Epithelial cell of esophagus (primary cell): Measurements from ENCODE around the gene CLRN2.

Source experiments
- DNase-seq: peaks from one replicate; pipeline ENCODE4 v3.0.0; 2010; ENCODE audit warnings: low read depth
- H3K4me3 ChIP-seq: 2 replicates; pipeline ENCODE4 v1.5.1; 2011; ENCODE audit warnings: mild to moderate bottlenecking, low read length, control low read depth
- CTCF ChIP-seq: IDR thresholded peaks from 2 replicates; pipeline ENCODE4 v1.5.1; 2011; ENCODE audit warnings: low read depth, mild to moderate bottlenecking, low read length, control low read depth, inconsistent platforms; ENCODE audit not compliant: insufficient read depth; ENCODE audit errors: missing control alignments

The CLRN2 gene

GRCh38 chr4:17544205-17544604 lies 29.2 kb downstream of the CLRN2 start:
- TF ChIP-seq CTCF = no peak
- H3K4me3 ChIP-seq = no peak overlapping the region

GRCh38 chr4:17544831-17545234 lies 29.9 kb downstream of the CLRN2 start:
- DNase-seq = no peak
- no peak for TF ChIP-seq CTCF
- H3K4me3 ChIP-seq = no peak overlapping the region

More at GRCh38 chr4:17544205-17544604, 29.2 kb downstream of the CLRN2 start:
- DNase-seq = peak; percentile 25

- no peak overlapping the region for H3K4me3 ChIP-seq
- no peak for DNase-seq
- no peak for TF ChIP-seq CTCF
These were observed 30.6 kb downstream of the CLRN2 start for GRCh38 chr4:17545374-17546140.

GRCh38 chr4:17546222-17546621 lies 31.3 kb downstream of the CLRN2 start:
- TF ChIP-seq CTCF = no peak

GRCh38 chr4:17546678-17547077 lies 31.7 kb downstream of the CLRN2 start:
- no peak for TF ChIP-seq CTCF
- no peak for DNase-seq
- H3K4me3 ChIP-seq = no peak overlapping the region

More at GRCh38 chr4:17546222-17546621, 31.3 kb downstream of the CLRN2 start:
- no peak overlapping the region for H3K4me3 ChIP-seq
- DNase-seq = no peak

- H3K4me3 ChIP-seq = no peak overlapping the region
- TF ChIP-seq CTCF = no peak
- DNase-seq = no peak
These were observed 35.6 kb downstream of the CLRN2 start for GRCh38 chr4:17550549-17550948.

GRCh38 chr4:17552427-17552826 lies 37.5 kb downstream of the CLRN2 start:
- DNase-seq = no peak
- TF ChIP-seq CTCF = no peak
- no peak overlapping the region for H3K4me3 ChIP-seq
